Hematopoietic multipotent progenitor cell treated with erythropoietin and hydrocortisone succinate and interleukin-3 and kit ligand, for 15 days (in vitro differentiated cells): ENCODE data around the gene MYH10.

Source experiments
- DNase-seq: peaks from one replicate; pipeline ENCODE4 v3.0.0-alpha.2; 2015; ENCODE audit warnings: low spot score

MYH10 gene

GRCh38 chr17:8649157-8650118 lies 18.9 kb upstream of the MYH10 start:
- no peak for DNase-seq

GRCh38 chr17:8647956-8648355 lies 17.4 kb upstream of the MYH10 start:
- no peak for DNase-seq

GRCh38 chr17:8647202-8647601 lies 16.7 kb upstream of the MYH10 start:
- no peak for DNase-seq

GRCh38 chr17:8644507-8644902 lies 14.0 kb upstream of the MYH10 start:
- DNase-seq = no peak

- no peak for DNase-seq
Measured at GRCh38 chr17:8643855-8644506, 13.5 kb upstream of the MYH10 start.

- DNase-seq = no peak
Measured at GRCh38 chr17:8639709-8640108, 9.2 kb upstream of the MYH10 start.

- no peak for DNase-seq
Measured at GRCh38 chr17:8632061-8632460, 1.5 kb upstream of the MYH10 start.

- DNase-seq = no peak
Measured at GRCh38 chr17:8631554-8631877, 991 bp upstream of the MYH10 start.

GRCh38 chr17:8630802-8631553 lies 453 bp upstream of the MYH10 start:
- DNase-seq = peak; percentile 96

GRCh38 chr17:8629371-8630226 lies 926 bp downstream of the MYH10 start:
- peak; percentile 39 for DNase-seq

GRCh38 chr17:8628609-8629169 lies 1.8 kb downstream of the MYH10 start:
- peak; percentile 73 for DNase-seq

- DNase-seq = no peak
Measured at GRCh38 chr17:8628172-8628571, 2.4 kb downstream of the MYH10 start.

GRCh38 chr17:8623591-8623990 lies 6.9 kb downstream of the MYH10 start:
- no peak for DNase-seq

- no peak for DNase-seq
Measured at GRCh38 chr17:8622191-8622590, 8.3 kb downstream of the MYH10 start.

- DNase-seq = no peak
Measured at GRCh38 chr17:8621585-8621984, 8.9 kb downstream of the MYH10 start.

- DNase-seq = no peak
Measured at GRCh38 chr17:8619294-8619693, 11.2 kb downstream of the MYH10 start.

GRCh38 chr17:8618825-8619224 lies 11.7 kb downstream of the MYH10 start:
- no peak for DNase-seq

GRCh38 chr17:8614988-8615387 lies 15.5 kb downstream of the MYH10 start:
- DNase-seq = no peak

- DNase-seq = no peak
Measured at GRCh38 chr17:8611619-8612298, 18.8 kb downstream of the MYH10 start.

- no peak for DNase-seq
Measured at GRCh38 chr17:8611137-8611536, 19.4 kb downstream of the MYH10 start.

- DNase-seq = no peak
Measured at GRCh38 chr17:8610558-8610957, 20.0 kb downstream of the MYH10 start.
